Measurements from ENCODE around the gene MAPKAP1.

The MAPKAP1 gene

DNA sequence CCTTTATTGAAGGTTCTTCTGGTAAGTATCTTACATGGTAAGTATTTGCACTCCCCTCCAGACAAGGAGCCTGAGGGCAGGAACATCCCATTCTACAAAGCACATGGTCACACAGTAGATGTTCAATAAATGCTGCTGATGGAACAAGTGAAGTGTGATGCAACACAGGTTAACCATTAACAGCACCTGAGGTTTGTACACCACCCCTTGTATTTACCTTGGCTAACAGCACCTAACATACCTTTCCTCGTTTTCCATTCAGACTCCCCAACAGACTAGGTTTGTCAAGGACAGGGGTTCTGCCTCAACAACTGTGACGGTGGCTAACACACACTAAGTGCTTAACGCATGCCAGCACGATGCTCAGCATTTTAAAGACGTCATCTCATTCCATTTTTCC is 213.6 kb downstream of the MAPKAP1 start:
- in situ Hi-C loops (cut with MboI; ENCODE audit: low sequenced_read_pairs): no loop called here

DNA sequence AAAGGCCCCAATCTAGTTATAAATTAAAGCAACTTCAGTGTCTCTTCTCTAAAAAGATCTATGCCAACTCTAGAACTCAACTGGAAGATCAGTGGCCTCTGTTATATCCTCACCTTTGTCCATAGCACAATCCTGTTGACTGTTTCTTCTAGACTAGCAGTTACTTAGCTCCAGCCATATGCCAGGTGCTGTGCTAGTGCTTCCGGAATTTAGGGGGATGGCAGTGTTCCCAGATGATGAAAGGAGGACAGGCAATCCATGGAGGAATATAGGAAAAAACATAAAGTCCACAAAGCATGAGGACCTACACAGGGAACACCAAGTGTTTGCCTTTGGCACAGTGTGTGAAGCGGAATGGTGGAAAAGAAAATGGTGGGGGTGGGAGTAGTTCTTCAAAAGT is 214.3 kb downstream of the MAPKAP1 start:
- in situ Hi-C loops (cut with MboI; ENCODE audit: low sequenced_read_pairs): no loop called here

DNA sequence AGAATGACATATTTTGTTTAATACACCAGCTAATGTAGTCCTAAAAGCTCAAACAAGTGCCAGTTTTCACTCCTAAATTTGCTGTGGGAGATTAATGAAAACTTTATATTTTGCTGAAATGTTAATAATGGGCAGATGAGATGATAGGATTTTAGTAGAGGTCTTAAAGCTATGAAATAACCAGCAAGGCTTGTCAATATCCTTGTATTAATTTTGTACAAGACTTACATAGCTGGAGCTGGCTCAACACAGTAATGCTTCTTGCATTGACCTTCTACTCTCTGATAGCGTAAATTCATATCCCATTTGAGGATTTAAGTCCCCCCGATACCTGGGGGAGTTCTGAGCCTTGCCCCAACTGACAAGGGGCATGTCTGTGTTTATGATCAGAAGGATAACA is 219.2 kb downstream of the MAPKAP1 start:
- in situ Hi-C loops (cut with MboI; ENCODE audit: low sequenced_read_pairs): no loop called here

DNA sequence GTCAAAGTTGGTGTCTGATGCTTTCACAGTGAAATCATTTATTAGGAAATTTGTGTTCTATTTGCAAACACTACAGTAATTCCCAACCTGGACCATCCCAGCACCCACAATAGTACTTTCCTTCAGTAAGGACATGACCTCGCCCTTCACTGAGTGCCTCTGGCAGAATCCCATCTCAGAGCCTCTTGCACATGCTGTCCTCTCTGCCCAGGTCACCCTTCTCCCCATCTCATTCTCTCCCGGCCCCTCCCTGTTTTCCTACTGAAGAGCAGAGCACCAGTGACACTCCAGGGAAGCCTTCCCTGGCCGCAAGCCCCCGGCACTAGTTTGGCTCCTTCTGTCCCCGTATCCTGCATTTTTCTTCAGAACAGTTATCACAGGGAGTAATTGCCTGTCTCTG is 220.4 kb downstream of the MAPKAP1 start:
- in situ Hi-C loops (cut with MboI; ENCODE audit: low sequenced_read_pairs): no loop called here

DNA sequence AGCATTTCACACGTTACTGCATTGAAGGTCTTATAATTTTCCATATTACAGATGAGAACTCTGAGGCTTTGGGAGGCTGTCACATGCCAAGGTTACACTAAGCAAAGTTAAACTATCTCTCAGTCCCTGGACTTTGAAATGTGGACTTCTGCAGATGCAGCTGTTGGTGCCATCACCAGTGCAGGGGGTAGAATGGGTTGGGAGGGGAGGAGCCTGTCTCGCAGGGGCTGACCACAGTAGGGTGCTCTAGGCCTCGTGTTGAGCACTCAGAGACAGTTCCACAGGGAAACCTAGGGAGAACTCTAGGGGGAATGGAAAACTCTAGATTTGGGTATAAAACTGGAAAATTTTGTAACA is 220.9 kb downstream of the MAPKAP1 start:
- in situ Hi-C loops (cut with MboI; ENCODE audit: low sequenced_read_pairs): no loop called here

DNA sequence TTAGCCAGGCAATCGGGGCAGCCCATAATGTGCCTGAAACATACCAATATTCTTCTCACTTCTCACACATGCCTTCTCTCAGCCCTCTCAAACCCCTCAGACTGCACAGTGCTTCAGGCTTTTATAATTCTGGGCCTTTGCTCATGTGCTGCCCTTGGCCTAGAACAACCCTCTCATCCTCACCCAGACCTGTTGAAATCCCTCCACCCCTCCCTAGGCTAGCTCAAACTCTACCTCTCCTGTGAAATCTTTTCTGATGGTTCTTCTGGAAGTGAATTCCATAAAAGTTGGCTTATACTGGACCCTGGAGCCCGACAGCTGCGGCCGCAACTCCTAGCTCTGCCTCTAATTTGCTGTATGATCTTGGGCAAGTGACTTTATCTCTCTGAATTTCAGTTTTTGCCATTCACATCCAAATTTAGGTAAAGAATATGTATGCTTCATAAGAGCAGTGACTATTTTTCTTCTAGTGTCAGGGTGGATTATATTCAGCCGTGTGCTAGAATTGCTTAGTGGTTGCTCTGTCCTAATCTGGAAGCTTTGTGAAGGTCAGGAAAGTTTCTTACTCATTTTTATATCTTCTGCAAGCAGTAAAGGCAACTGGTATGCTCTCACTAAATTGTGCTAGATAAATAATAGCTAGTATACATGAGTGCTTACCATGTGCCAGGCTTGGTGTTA is 221.4 kb downstream of the MAPKAP1 start:
- in situ Hi-C loops (cut with MboI; ENCODE audit: low sequenced_read_pairs): no loop called here

DNA sequence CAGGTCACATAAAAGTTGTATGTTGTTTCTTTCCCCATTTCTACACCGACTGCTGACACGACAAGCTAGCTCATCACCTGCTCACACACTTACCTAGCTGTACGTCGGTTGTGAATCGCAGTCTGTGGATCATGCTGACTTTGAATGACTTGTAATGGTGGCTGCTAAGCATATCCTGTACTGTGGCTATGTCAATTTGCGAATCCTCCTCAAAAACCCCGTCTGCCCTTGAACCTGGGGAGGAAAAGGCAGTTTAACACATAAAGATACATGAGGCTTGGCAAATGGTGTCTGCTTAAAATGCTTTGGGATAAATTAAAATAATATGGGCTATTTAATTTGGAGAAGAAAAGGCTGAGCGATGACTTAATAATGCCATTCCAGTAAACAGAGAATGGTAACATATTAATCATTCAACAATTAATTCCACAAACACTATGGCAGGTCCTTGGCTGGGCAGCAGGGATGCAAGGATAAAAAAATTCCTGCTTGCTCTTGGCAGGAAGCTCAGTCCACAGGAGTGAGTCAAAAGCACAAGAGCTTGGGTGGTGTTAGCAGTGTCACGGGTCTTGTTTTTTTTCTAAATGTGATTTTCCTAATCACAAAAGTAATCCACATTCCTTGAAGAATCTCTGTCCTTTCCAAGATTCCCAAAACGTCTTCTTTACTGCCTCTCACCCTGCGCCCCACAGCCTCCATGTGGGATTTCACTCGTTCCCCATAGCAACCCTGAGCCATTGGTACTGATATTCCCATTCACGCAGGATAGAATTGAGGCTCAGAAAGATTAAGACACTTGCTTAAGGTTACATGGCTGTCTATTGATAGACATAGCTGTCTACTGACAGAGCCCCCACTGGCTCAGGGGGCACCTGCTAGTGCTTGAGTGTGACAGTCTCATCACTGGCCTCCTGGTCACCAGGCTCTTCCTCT is 222.4 kb downstream of the MAPKAP1 start:
- in situ Hi-C loops (cut with MboI; ENCODE audit: low sequenced_read_pairs): no loop called here

DNA sequence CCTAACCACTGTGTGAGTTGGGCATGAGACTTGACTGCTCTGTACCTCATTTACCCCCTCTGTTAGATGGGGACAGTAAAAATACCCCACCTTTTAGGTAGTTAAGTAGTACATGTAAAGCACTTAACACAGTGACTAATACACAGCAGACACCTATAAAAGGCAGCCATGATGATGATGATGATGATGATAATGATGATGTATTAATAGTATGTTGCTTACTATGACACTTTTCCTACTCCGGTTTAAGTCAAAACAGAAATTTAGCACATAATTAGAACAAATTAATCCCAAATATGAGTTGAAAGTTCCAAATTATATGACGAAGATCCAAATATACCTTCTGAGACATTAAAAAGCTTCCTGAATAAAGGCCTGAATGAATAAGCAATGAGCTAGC is 223.3 kb downstream of the MAPKAP1 start:
- in situ Hi-C loops (cut with MboI; ENCODE audit: low sequenced_read_pairs): no loop called here

DNA sequence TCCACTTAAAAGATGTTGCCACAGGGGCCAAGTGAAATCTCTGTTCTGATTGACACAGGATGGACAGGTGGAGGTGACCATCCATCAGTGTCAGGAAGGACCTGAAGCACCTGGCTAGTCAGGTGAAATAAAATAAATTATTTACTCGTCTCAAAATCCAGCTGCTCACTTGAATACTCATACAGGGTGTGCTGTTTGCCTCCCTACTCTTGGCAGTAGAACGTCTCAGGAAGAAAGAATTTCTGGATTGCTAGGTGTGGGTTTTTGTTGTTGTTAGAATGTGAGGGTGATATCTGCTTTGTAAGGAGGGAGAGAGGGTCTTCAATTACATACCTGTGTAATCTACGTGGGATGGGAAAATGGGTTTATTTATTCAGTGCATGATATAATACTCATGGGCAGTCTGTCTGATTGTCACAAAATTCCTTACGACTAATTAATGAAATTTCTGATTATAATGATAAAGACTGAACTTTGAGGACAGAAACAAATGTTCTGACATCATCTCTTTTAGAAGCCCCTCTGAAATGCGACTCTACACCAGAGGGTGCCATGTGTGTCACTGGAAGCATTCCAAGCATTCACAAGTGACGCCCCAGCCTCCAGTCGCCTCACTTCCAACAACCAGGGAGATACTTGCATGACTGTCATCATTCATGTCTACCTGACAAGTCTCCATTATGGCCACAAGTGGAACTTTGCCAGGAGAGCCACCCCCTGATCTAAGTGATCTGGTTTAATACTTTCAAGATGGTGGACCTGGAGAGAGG is 227.0 kb downstream of the MAPKAP1 start:
- in situ Hi-C loops (cut with MboI; ENCODE audit: low sequenced_read_pairs): no loop called here

- in situ Hi-C loops (cut with MboI; ENCODE audit: low sequenced_read_pairs): no loop called here
Measured at GRCh38 chr9:125477089-125477544, 229.9 kb downstream of the MAPKAP1 start.

DNA sequence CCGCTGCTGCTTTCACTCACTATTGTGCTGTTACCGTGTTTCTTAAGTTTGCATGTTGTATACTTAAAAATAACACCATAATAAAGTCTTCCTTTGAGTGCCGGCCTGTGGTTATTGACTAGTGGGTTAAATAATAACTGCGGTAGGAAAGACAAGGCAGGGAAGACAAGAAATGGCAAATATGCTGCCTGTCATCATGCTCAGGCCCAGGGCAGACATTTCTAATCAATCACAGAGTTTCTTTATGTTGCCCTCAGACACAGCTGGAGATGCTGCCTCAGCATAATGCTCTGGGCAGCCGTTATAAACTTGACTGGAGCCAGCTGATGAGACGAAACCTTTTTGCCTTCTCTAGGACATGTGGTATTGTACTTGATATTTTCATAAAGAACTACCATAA is 230.4 kb downstream of the MAPKAP1 start:
- in situ Hi-C loops (cut with MboI; ENCODE audit: low sequenced_read_pairs): no loop called here

- in situ Hi-C loops (cut with MboI; ENCODE audit: low sequenced_read_pairs): no loop called here
Measured at GRCh38 chr9:125475385-125475784, 231.6 kb downstream of the MAPKAP1 start.

DNA sequence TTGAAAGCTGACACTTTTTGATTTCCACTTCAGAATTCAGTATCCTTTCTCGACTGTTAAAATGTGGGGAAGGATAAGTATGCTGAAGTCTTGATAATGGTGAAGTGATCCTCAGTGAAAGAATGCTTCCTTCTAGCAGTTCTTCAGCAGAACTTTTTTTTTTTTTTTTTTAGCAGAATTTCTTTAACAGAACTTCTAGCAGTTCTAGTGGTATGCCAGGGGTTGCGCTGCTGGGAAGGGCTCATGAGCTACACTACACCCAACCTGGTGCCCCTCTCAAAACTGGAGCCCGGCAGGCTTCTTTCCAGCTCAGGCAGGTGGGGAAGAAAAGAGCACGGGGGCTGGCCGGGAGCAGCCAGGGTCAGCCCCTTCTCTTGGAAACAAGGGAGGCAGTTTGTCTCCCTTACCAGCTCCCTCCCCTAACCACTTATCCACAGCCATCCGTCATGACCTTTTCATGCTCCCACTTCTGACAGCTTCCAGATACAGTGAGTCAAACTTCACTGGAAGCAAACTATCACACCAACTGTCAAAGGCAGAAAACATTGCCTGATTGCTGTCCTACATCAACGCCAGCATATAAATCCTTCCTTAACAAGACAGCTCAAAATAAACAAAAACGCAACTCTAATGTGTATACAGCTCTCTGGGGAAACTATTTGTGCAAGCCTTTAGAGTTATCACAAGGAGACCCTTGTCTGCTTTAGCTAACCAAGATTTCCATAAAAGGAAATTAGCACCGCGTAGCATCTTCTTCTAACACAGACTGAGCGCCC is 233.9 kb downstream of the MAPKAP1 start:
- in situ Hi-C loops (cut with MboI; ENCODE audit: low sequenced_read_pairs): no loop called here

- in situ Hi-C loops (cut with MboI; ENCODE audit: low sequenced_read_pairs): no loop called here
Measured at GRCh38 chr9:125472562-125472925, 234.5 kb downstream of the MAPKAP1 start.

- in situ Hi-C loops (cut with MboI; ENCODE audit: low sequenced_read_pairs): no loop called here
Measured at GRCh38 chr9:125470767-125471580, 236.0 kb downstream of the MAPKAP1 start.

GRCh38 chr9:125470189-125470588 is 236.8 kb downstream of the MAPKAP1 start:
- in situ Hi-C loops (cut with MboI; ENCODE audit: low sequenced_read_pairs): no loop called here

DNA sequence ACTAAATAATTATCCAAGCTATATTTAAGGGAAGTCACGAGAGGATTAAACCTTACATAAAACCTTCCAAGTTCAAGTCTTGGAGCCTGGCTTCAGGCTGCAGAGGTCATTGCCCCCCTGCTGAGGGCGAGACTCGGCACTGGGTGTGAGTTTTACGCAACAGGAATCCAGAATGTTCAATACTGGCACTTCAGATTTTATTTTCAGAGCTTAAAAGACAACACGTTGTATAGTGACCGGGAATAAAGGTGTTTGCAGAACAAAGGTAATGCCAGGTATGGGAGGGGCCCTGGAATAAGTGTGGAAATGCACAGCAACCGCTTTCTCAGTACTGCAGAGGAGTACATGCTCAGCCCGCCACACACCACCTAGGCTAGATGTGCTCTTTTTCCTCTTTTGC is 238.4 kb downstream of the MAPKAP1 start:
- in situ Hi-C loops (cut with MboI; ENCODE audit: low sequenced_read_pairs): no loop called here

GRCh38 chr9:125467116-125467740 is 239.8 kb downstream of the MAPKAP1 start:
- in situ Hi-C loops (cut with MboI; ENCODE audit: low sequenced_read_pairs): no loop called here

DNA sequence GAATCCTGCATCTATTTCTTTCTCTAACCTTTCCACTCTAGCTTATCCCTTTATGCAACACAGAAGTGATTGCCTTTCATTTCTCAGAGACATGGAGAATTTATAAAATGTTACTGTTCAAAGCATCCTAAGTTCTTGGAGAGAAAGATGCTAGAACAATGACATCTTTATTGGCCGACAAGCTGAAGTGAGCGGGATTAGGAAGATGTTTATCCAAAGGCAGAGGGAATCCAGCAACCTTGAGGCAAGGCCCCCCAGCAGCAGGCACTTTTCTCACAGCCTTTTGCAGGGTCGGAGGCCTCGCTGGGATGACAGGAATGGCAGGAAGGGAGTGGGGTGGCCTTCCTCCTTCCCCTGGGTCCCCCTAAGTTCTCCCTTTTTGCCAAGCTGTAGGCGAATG is 240.6 kb downstream of the MAPKAP1 start:
- in situ Hi-C loops (cut with MboI; ENCODE audit: low sequenced_read_pairs): no loop called here

Data from HL-60/S4 treated with retinoic acid at 250 ng/mL for 4 days and 3 days (cell line).